ENCODE data around the gene KNL1. TPM values are rescaled to one million over a fixed set of nuclear protein-coding genes. Genes with fewer than 3 reads are reported as not detected.

Gene KNL1
- total and polyA plus RNA-seq, 8 donors = 0.50 to 57.8 (median 1.8) TPM

DNA sequence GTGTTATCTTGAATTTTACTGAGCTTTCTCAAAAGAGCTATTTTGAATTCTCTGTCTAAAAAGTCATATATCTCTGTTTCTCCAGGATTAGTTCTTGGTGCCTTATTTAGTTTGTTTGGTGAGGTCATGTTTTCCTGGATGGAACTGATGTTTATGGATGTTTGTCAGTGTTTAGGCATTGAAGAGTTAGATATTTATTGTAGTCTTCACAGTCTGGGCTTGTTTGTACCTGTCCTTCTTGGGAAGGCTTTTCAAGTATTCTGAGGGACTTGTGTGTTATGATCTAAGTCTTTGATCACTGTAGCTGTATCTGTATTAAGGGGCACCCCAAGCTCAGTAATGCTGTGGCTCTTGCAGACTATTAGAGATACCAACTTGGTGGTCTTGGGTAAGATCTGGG lies 90.3 kb downstream of the KNL1 start:
- H3K9me3 ChIP-seq = no peaks in the 10 kb centered on the region
- peaks cover 0 to 4% (median under 1%) of the 10 kb centered on the region in 4 donors for H3K36me3 ChIP-seq
- no peak overlapping the region for H3K27ac ChIP-seq
- intact Hi-C loops (cut with DNase I; ENCODE audit: low total_unique reads) = no loop called here
- no peaks in the 10 kb centered on the region for H3K27me3 ChIP-seq
- peaks cover 0 to 2% (median 0%) of the 10 kb centered on the region in 4 donors for H3K4me1 ChIP-seq
- DNase-seq = no peak
- TF ChIP-seq, protein P1, sequence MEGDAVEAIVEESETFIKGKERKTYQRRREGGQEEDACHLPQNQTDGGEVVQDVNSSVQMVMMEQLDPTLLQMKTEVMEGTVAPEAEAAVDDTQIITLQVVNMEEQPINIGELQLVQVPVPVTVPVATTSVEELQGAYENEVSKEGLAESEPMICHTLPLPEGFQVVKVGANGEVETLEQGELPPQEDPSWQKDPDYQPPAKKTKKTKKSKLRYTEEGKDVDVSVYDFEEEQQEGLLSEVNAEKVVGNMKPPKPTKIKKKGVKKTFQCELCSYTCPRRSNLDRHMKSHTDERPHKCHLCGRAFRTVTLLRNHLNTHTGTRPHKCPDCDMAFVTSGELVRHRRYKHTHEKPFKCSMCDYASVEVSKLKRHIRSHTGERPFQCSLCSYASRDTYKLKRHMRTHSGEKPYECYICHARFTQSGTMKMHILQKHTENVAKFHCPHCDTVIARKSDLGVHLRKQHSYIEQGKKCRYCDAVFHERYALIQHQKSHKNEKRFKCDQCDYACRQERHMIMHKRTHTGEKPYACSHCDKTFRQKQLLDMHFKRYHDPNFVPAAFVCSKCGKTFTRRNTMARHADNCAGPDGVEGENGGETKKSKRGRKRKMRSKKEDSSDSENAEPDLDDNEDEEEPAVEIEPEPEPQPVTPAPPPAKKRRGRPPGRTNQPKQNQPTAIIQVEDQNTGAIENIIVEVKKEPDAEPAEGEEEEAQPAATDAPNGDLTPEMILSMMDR (IDR thresholded peaks at IDR 0.05) = no peak
- TF ChIP-seq EP300 (IDR thresholded peaks at IDR 0.05) = no peak
- no peak for TF ChIP-seq POLR2AphosphoS5 (IDR thresholded peaks at IDR 0.05)
- TF ChIP-seq POLR2A (IDR thresholded peaks at IDR 0.05) = no peak
- no peak overlapping the region for H3K4me3 ChIP-seq

DNA sequence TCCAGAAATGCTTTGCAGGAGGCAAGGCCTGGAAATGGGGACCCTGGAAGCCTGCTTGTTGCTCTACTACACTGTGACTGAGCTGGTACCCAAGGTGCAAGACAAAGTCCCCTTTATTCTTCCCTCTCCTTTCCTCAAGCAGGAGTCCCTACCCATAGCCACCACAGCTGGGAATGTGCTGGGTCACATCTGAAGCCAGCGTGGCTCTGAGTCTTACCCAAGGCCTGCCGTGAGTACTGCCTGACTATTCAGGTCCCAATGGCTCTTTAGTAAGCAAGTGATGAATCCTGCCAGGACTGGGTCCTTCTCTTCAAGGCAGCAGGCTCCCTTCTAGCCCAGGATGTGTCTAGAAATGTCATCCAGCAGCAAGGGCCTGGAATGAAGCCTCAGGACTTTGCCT lies 91.3 kb downstream of the KNL1 start:
- Histone ChIP-seq H3K27me3 (no peaks in the 10 kb centered on the region), H3K9me3 (no peaks in the 10 kb centered on the region), H3K4me3 (no peak overlapping the region), H3K36me3 (peaks cover 0 to 8% (median 2%) of the 10 kb centered on the region in 4 donors), H3K4me1 (no peaks in the 10 kb centered on the region), H3K27ac (no peak overlapping the region)
- 84 to 100% (median 93%) methylated on average over 1 to 2 of the region's 2 CpGs for WGBS, 5 donors
- TF ChIP-seq EP300 (IDR thresholded peaks at IDR 0.05) = no peak
- no peak for TF ChIP-seq POLR2A (IDR thresholded peaks at IDR 0.05)
- no peak for DNase-seq
- intact Hi-C loops (cut with DNase I; ENCODE audit: low total_unique reads) = no loop called here

DNA sequence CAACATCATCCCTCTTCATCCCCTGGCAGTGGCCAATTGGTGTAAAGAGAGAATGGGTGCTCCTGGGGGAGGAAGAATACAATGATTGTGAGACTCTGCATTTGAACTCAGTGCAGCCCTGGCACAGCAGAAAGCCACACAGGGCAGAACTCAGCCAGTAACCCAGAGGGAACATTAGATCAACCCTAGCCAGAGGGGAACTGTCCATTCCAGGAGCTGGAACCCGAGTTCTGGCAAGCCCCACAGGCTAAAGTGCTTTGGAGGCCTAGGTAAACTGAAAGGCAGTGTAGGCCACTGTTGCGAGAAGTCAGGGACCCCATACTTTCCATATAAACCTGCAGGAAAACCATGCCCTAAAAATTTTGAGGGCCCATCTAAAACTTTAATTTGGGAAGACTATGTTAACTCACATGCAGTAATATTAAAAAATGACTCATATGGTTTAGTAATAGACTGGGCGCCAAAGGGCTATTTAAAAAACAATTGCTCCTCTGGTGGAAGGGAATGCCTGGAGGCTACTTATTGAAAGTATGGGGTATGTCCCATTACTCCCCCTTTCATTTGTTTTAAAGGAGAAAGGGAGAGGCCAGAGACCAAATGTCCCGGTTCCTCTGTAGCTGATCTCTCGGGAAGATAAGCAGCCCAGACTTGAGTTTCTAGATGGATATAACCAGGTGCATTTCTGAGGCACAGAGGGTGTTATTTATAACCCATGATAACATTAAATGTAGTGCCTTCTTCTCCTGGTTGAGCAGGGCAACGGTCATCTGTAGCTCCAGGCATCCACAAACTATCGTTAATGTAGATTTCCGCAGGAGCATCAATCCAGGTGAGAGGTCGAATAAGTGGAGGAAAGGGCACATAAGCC lies 95.1 kb downstream of the KNL1 start:
- intact Hi-C loops (cut with DNase I; ENCODE audit: low total_unique reads) = no loop called here
- Histone ChIP-seq H3K36me3 (peaks cover 0 to 22% (median 18%) of the 10 kb centered on the region in 4 donors), H3K9me3 (no peaks in the 10 kb centered on the region), H3K27ac (no peak overlapping the region), H3K27me3 (no peaks in the 10 kb centered on the region), H3K4me3 (no peak overlapping the region), H3K4me1 (peaks cover 9 to 18% (median 11%) of the 10 kb centered on the region in 4 donors)
- no peak for TF ChIP-seq EP300 (IDR thresholded peaks at IDR 0.05)
- no peak for TF ChIP-seq POLR2AphosphoS5 (IDR thresholded peaks at IDR 0.05)
- WGBS, 5 donors = 86 to 91% (median 88%) methylated on average over 9 of the region's 9 CpGs
- no peak for DNase-seq

DNA sequence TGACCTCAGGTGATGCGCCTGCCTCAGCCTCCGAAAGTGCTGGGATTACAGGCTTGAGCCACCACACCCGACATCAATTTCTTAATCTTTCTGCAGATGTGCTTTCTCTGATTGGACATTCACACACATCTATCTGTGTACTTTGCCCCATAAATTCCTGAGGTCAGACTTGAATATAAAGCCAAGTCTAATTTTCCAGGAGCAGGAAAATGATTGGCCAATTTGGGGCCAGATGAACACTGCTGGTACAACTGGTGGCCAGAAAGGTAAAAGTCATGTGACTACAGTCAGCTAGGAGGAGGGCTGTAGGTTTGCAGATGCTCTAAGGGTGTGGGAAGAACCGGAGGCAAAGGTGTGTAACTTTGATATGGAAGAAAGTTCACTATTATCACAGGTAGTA lies 97.7 kb downstream of the KNL1 start:
- Histone ChIP-seq H3K36me3 (peaks cover 0 to 22% (median 18%) of the 10 kb centered on the region in 4 donors), H3K4me3 (no peak overlapping the region), H3K4me1 (peaks cover 14 to 34% (median 22%) of the 10 kb centered on the region in 4 donors), H3K27ac (no peak overlapping the region), H3K27me3 (no peaks in the 10 kb centered on the region), H3K9me3 (no peaks in the 10 kb centered on the region)
- DNase-seq = no peak
- intact Hi-C loops (cut with DNase I; ENCODE audit: low total_unique reads) = no loop called here
- TF ChIP-seq, protein P1 (IDR thresholded peaks at IDR 0.05) = no peak
- TF ChIP-seq POLR2A (IDR thresholded peaks at IDR 0.05) = no peak
- no peak for TF ChIP-seq POLR2AphosphoS5 (IDR thresholded peaks at IDR 0.05)
- TF ChIP-seq EP300 (IDR thresholded peaks at IDR 0.05) = no peak
- 65 to 90% (median 74%) methylated on average over 4 of the region's 4 CpGs for WGBS, 5 donors

DNA sequence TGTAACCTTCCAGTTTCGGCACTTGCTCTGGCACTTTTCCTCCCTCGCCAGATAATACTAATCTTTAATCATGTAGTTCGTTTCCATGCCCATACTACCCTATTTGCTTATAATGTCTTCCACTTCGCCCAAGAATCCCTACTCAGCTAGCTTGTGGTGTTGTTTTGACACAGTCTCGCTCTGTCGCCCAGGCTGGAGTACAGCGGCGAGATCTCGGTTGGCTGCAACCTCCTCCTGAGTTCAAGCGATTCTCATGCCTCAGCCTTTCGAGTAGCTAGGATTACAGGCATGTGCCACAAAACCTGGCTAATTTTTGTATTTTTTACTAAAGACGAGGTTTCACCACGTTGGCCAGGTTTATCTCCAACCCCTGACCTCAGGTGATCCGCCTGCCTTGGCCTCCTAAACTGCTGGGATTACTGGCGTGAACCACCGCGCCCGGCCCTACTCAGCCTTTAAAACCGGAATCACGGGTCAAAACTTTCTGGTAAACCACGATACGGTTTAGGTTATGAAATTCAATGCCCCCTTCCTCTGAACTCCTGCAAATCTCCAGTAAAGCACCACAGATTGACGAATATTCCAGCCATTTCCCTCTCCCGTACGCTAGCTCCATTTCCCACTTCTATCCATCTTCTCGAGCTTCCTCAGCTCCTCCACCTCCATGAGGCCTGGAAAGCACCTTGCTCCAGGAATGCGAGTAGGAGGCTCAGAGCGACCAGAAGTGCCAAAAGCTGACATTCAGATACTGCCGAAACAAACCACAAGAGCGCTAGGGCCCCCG lies 100.0 kb downstream of the KNL1 start:
- H3K4me3 ChIP-seq = peak overlapping the region; percentile 76 to 96 (median 86)
- TF ChIP-seq POLR2AphosphoS5 (IDR thresholded peaks at IDR 0.05) (no peak), POLR2A (IDR thresholded peaks at IDR 0.05) (no peak), EP300 (IDR thresholded peaks at IDR 0.05) (no peak)
- TF ChIP-seq, protein P1 (IDR thresholded peaks at IDR 0.05) = no peak
- H3K27me3 ChIP-seq = no peaks in the 10 kb centered on the region
- WGBS, 5 donors = 21 to 25% (median 24%) methylated on average over 31 of the region's 31 CpGs
- H3K9me3 ChIP-seq = no peaks in the 10 kb centered on the region
- no peak for DNase-seq
- peaks cover 14 to 34% (median 22%) of the 10 kb centered on the region in 4 donors for H3K4me1 ChIP-seq
- H3K27ac ChIP-seq = peak overlapping the region; percentile 99 to 100 (median 99)
- peaks cover 0 to 22% (median 16%) of the 10 kb centered on the region in 4 donors for H3K36me3 ChIP-seq
- intact Hi-C loops (cut with DNase I; ENCODE audit: low total_unique reads) = no loop called here

Data from stomach (tissue), 9 donors.